B cell (primary cell): ENCODE data around the gene SHFL.

Source experiments
- CTCF ChIP-seq: fragments of 200-600 bp; IDR thresholded peaks from one replicate; pipeline ENCODE4 v1.8.0; 2022; ENCODE audit warnings: antibody characterized with exemption, mild to moderate bottlenecking
- EZH2 ChIP-seq: IDR thresholded peaks from 2 replicates; pipeline ENCODE4 v1.6.1; 2012; ENCODE audit warnings: borderline replicate concordance, low read depth, mild to moderate bottlenecking, moderate library complexity, low read length; ENCODE audit not compliant: insufficient read depth, poor library complexity, severe bottlenecking

GRCh38 chr19:10105509-10106099 lies 19.5 kb downstream of the SHFL start:
- TF ChIP-seq CTCF (no peak), EZH2 (no peak)
